Measurements from ENCODE around the gene ACTR1B.
A peak's percentile ranks its signal among the peaks of the same experiment; 100 is the strongest.
"Not testable (repeated sequence)": the region's sequence is repeated elsewhere in the genome, so short reads cannot be mapped to it uniquely, and the experiment has no call there.

Gene ACTR1B

DNA sequence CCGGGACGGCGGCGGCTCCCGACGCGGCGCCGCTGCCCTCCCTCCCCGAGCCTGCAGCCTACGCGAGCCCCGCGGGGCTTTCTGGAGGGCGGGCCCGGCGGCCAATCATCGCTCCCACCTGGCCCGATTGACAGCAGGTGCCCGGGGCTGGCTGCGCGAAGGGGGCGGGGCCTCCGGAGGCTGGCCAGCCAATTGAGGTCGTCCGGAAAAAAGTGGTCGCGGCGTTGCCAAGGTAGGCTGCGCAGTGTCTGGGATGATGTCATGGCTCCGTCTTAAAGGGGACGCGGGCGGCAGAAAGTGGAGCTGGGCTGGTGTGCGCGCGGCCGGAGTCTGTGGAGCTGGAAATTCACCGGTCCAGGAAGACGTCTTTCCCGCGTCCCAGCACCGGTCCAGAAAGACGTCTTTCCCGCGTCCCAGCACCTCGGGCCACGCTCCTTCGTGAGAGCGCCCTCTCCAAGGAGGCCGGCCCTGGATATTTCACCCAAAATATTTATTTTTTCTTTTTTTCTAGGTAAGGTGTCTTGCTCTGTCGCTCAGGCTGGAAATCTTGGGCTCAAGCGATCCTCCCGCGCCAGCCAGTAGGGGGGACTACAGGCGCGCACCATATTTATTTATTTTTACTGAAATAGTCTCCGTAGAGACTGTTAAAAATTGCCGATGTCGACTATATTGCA is at the start of gene ACTR1B:
TSS of gene ACTR1B (minus strand) at position 83 of the 674 bp plus-strand sequence. CDS start 154 bp downstream, outside the sequence.
- Mint-ChIP-seq H3K4me3 (peak within 1 kb of the TSS; percentile 97), H3K27ac (peak within 1 kb of the TSS; percentile 99), H3K9me3 (no peaks in the 10 kb centered on the region), H3K4me1 (peaks cover 25% of the 10 kb centered on the region), H3K36me3 (peaks cover 3% of the 10 kb centered on the region), H3K27me3 (no peaks in the 10 kb centered on the region)

DNA sequence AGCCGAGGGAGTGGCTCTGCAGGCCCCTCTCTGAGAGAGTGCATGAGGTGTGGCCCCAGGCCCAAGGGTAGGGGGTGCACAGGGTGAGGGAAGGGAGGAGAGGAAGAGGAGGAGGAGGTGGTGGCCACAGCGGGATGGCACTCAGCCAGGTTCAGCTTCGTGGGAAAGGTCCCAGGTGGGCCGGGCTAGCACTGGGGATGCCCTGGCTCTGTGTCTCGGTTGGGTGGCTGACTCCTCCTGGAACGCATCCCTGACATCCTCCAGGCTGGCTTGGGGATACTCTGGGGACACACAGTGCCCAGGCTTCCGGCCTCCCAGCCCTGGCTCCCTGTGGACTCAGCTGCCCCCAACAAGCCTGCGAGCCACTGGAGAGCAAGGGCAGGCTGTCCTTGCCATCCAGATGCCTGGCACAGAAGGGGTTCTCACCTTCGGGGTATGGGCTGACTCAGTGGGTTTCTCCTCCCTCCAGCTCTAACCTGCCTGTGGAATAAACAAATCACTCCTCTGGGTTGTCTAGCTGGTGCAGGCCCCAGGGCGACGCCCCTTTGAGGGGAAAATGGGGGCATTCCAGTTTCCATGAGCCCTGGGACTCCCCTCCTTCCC is 49.0 kb upstream of the ACTR1B start:
- H3K27me3 Mint-ChIP-seq: no peaks in the 10 kb centered on the region
- peaks cover 6% of the 10 kb centered on the region for H3K36me3 Mint-ChIP-seq
- no peaks in the 10 kb centered on the region for H3K9me3 Mint-ChIP-seq
- H3K27ac Mint-ChIP-seq: peak overlapping the region; percentile 100
- peak overlapping the region; percentile 89 for H3K4me3 Mint-ChIP-seq
- H3K4me1 Mint-ChIP-seq: peaks cover 68% of the 10 kb centered on the region

DNA sequence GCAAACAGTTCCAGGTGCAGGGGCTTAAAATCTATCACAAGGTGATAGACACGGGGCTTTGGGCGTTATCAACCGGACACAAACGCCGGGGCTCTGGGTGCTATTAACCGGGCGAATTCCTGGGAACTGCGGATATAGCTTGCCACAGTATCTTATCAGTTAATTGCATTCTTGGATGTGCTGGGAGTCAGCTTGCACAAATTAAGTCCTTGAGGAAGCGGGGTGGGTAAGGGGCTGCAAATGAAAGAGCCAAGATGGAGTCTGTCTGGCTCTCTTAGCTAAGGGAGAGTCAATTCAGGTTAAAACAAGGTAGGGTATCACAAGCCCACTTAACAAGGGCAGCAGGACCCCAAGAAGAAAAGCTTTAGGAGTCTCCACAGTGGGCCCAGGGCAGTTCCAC is 48.3 kb upstream of the ACTR1B start:
- Mint-ChIP-seq H3K4me1 (peaks cover 62% of the 10 kb centered on the region), H3K4me3 (peak overlapping the region; percentile 73), H3K27ac (peak overlapping the region; percentile 91)
- not testable (repeated sequence) for H3K9me3 Mint-ChIP-seq, H3K36me3 Mint-ChIP-seq, H3K27me3 Mint-ChIP-seq

DNA sequence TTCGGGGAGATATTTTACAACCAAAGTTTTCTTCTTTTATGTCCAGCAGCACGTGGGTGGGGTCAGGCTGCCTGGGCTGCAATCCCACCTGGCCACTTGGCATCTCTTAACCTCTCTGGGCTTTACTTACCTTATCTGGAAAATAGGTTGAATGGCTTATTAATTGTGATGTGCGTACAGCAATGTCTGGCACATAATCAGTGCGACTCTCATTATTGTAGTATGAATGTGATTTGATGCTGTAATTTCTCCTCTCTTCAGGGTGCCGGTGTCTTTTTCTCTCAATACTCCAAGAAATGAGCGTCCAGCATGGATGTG is 47.5 kb upstream of the ACTR1B start:
- peaks cover 2% of the 10 kb centered on the region for H3K36me3 Mint-ChIP-seq
- H3K27ac Mint-ChIP-seq: peak overlapping the region; percentile 90
- peaks cover 54% of the 10 kb centered on the region for H3K4me1 Mint-ChIP-seq
- H3K27me3 Mint-ChIP-seq: no peaks in the 10 kb centered on the region
- H3K4me3 Mint-ChIP-seq: peak overlapping the region; percentile 73
- H3K9me3 Mint-ChIP-seq: no peaks in the 10 kb centered on the region

DNA sequence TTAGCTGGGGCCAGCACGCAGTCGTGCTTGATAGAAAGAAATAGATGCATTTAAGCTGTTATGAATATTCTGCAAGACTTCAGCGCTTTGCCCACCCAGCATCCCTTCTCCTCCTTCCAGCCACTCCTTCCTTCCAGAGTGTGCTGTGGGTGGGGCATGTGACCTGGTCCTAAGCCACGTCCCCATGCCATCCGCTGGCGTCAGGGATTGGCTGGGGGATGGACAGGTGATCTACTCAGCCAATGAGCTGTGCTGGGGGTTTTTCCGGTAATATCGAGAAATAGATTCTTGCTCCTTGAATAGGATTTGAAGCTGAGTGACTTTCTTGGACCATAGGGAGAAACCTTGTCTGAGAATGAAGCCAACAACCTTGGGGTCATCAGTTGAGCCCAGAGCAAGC is 44.8 kb upstream of the ACTR1B start:
- Mint-ChIP-seq H3K9me3 (no peaks in the 10 kb centered on the region), H3K27ac (no peak overlapping the region), H3K4me1 (peaks cover 38% of the 10 kb centered on the region), H3K27me3 (no peaks in the 10 kb centered on the region), H3K36me3 (no peaks in the 10 kb centered on the region), H3K4me3 (no peak overlapping the region)

DNA sequence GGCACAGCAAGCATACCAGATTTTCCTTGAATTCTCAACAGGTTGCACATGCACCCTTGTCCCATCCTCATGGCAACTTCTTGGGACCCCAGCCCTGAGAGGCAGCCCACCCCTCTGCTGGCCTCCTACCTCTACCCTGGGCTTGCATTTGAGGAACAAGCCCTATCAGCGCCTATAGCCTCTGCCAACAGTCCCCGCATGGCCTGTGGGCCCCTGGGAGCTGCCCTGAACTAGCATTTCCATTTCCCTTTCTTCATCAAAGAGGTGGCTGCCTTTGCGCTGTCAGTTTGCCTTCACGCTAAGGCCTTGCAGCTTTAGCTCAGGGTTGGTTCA is 44.2 kb upstream of the ACTR1B start:
- no peak overlapping the region for H3K4me3 Mint-ChIP-seq
- H3K27ac Mint-ChIP-seq: no peak overlapping the region
- no peaks in the 10 kb centered on the region for H3K36me3 Mint-ChIP-seq
- peaks cover 32% of the 10 kb centered on the region for H3K4me1 Mint-ChIP-seq
- H3K27me3 Mint-ChIP-seq: no peaks in the 10 kb centered on the region
- H3K9me3 Mint-ChIP-seq: no peaks in the 10 kb centered on the region

DNA sequence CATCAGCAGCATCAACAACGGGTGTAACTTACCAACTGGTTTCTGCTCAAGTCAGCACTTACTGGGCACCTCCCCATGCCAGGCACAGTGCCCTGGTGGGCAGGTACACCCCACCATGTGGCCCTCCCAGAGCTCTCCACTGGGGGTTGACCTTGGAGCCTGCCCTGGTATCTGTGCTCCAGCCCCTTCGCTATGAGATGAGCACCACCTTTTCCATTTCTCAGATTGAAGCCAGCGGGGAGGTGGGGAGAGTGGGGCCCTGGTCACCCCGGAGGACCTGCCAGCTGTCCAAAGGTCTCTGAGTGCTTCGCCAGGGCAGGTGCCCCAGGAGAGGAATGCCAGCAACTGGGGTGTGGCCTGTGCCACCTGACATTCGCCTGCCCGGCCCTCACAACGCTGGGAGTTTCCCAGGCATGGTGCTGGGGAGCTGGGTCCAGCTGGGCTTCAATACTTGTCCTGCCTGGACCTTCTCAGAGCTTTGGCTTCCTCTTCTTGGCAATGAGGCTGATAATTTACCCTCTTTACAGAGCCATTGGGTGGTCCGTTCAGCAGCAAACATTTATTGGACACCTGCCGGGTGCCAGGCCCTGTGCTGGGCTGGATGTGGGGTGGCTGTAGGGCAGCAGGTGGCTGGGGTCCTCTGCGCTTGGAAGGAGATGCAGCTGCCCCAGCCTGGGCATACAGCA is 43.7 kb upstream of the ACTR1B start:
- Mint-ChIP-seq H3K9me3 (no peaks in the 10 kb centered on the region), H3K27ac (no peak overlapping the region), H3K27me3 (no peaks in the 10 kb centered on the region), H3K4me3 (no peak overlapping the region), H3K36me3 (no peaks in the 10 kb centered on the region), H3K4me1 (peaks cover 27% of the 10 kb centered on the region)

DNA sequence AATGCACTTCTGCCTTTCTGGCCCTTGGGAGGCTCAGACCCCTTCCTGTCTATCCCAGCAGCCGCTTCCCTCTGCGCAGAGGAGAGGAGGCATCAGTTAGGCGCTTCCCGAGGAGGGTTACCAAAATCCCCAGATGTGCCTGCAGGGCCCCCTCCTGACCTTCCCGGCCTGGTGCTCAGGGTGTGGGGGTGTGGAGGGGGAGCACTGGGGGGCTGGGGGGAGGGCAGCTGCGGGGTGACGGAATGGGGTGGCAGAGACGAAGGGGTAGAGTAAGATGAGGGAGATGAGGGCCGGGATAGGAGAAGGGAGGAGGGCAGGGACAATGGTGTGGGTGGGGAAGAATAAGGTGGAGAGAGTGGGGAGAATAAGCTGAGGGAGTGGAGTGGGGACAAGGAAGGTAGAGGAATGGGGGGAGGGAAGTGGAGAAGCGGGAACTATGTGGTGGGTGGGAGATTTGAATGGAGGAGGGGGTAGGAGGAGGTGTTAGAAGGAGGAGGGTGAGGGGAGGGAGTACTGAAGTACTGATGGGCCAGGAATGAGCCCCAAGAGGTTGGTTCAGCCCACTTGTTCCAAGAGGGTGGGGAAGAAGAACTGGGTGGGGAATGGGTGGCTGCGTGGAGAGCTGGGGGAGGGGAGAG is 43.0 kb upstream of the ACTR1B start:
- Mint-ChIP-seq H3K4me3 (no peak overlapping the region), H3K9me3 (no peaks in the 10 kb centered on the region), H3K27me3 (no peaks in the 10 kb centered on the region)

DNA sequence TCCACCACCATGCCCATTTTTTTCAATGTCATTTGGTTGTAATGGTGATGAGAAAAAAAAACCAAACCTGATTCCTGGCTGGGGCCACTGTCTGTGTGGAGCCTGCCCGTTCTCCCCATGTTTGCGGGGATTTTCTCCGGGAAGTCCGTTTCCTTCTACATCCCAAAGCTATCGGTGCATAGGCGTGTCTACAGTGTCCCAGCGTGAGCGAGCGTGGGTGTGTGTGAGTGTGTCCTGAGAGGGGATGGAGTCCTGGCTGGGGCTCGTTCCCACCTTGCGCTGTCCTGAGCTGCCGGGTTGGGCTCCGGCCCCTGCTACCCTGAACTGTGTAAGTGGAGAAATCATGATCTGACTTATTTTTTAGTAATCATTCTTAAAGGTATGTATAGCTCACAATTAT is 42.3 kb upstream of the ACTR1B start:
- no peak overlapping the region for H3K4me3 Mint-ChIP-seq

More for the DNA sequence above, 43.0 kb upstream of the ACTR1B start:
- Mint-ChIP-seq H3K36me3 (no peaks in the 10 kb centered on the region), H3K27ac (no peak overlapping the region), H3K4me1 (peaks cover 20% of the 10 kb centered on the region)

DNA sequence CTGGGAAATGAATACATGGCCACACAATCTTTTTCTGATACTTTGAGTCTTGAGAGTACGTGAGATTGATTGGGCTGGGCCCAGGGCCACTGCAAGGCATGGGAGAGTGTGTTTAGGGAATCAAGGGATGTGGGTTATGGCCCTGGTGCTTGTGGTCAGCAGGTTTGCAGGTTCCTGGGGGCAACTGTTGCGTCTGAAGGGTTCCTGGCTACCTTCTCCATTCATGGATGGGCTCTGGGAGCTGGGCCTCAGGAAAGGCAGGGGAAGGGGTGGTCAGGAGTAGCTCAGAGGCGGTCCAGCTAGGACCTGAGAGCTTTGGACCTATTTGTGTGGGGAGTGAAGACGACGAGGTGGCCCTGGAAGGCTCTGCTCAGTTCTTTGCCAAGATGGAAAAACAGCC is 41.1 kb upstream of the ACTR1B start:
- Mint-ChIP-seq H3K9me3 (no peaks in the 10 kb centered on the region), H3K36me3 (no peaks in the 10 kb centered on the region), H3K27ac (no peak overlapping the region), H3K27me3 (no peaks in the 10 kb centered on the region), H3K4me1 (peaks cover 4% of the 10 kb centered on the region), H3K4me3 (no peak overlapping the region)

More for the DNA sequence above, 42.3 kb upstream of the ACTR1B start:
- no peak overlapping the region for H3K27ac Mint-ChIP-seq
- peaks cover 13% of the 10 kb centered on the region for H3K4me1 Mint-ChIP-seq
- H3K36me3 Mint-ChIP-seq: no peaks in the 10 kb centered on the region
- H3K27me3 Mint-ChIP-seq: no peaks in the 10 kb centered on the region
- H3K9me3 Mint-ChIP-seq: no peaks in the 10 kb centered on the region

DNA sequence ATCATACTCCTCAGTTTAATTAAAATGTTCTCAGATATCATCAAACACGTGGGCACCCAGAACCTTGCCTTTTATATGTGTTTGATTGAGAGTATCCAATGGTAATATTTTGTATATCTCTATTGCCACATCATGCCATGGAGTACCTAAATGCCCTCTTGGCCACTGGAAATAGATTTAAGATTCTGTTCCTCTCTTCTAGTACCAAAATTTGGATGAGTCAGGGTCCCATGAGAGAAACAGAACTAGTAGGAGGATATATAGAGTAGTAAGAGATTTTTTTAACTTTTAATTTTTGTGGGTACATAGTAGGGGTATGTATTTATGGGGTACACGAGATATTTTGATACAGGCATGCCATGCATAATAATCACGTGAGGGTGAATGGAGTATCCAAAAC is 39.9 kb upstream of the ACTR1B start:
- H3K9me3 Mint-ChIP-seq: no peaks in the 10 kb centered on the region
- no peak overlapping the region for H3K4me3 Mint-ChIP-seq
- H3K27me3 Mint-ChIP-seq: no peaks in the 10 kb centered on the region
- no peaks in the 10 kb centered on the region for H3K36me3 Mint-ChIP-seq
- H3K4me1 Mint-ChIP-seq: no peaks in the 10 kb centered on the region
- no peak overlapping the region for H3K27ac Mint-ChIP-seq

DNA sequence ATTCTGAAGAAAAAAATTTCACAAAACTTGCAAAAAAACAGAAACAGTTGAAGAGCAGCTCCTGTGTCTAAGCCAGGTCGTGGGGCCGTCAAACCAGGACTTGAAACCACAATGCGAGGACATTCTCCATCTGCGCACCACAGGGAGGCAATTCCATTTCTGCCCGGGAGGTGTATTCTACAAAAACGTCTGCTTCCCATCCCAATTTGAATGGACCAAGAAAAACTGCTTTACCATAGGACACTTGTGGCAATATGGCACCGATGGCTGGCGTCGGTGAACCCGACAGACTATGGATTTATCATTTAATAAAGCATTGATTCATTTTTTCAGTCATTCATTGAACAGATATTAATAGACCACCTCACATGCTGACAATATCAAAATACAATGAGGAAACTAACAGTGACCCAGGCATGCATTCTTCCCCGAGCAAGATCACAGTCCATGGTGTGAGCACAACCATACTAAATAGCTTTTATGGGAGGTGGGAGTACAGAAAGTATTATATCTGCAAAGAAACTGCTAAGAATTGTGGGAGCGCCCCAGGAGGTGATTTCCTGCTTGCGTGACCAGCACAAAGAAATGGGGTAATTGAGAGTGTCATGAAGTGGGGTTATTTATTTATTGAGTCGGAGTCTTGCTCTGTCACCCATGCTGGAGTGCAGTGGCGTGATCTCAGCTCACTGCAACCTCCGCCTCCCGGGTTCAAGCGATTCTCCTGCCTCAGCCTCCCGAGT is 39.1 kb upstream of the ACTR1B start:
- no peaks in the 10 kb centered on the region for H3K36me3 Mint-ChIP-seq
- no peaks in the 10 kb centered on the region for H3K9me3 Mint-ChIP-seq
- no peak overlapping the region for H3K27ac Mint-ChIP-seq
- H3K27me3 Mint-ChIP-seq: no peaks in the 10 kb centered on the region
- H3K4me3 Mint-ChIP-seq: no peak overlapping the region
- no peaks in the 10 kb centered on the region for H3K4me1 Mint-ChIP-seq

DNA sequence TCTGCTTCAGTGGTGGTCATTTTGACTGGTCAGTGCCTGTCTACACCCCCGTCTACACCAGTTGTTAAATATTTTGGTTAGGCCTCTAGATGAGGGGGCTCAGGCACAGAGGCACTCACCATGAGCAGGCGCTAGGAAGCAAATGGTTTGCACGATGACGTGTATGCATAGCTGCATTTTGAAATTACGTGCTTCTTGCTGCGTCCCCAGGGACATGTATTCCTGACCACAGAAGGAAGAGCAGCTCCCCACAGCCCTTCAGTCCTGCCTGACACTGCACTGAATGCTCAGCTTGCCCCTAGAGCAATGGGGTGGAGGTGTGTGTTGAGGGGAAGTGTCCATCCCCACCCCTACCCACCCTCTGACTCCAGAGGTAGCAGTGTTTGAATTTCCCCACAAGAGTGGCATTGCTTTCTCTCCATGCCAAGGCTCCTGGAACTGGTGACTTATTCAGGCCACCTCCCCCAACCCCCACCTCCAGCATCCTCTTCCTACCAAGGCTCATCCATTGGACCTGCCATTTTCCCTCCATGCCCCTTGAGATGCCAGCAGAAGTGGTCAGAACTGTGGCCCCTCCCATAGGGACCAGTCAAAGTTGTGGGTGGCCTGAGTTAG is 38.1 kb upstream of the ACTR1B start:
- peaks cover 5% of the 10 kb centered on the region for H3K4me1 Mint-ChIP-seq
- no peaks in the 10 kb centered on the region for H3K27me3 Mint-ChIP-seq
- no peaks in the 10 kb centered on the region for H3K9me3 Mint-ChIP-seq
- no peaks in the 10 kb centered on the region for H3K36me3 Mint-ChIP-seq
- H3K27ac Mint-ChIP-seq: no peak overlapping the region
- H3K4me3 Mint-ChIP-seq: no peak overlapping the region

DNA sequence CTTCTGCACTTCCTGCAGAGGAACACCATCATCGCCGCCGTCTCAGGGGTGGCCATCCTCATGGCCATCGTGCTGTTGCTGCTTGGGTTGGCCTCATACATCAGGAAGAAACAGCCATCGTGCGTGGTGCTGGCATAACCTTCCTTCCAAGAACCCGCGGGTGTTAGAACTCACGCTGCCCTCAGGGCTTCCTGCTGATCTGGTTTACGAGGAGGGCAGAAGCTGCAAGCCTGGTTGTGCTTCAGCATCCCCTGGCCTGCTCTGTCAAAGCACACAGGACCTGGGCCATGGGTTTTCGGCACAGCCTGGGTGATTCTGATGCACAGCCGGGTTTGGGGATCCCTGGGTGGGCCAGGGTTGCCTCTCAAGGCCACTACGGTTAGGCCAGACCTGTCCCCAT is 37.3 kb upstream of the ACTR1B start:
- no peak overlapping the region for H3K27ac Mint-ChIP-seq
- H3K36me3 Mint-ChIP-seq: no peaks in the 10 kb centered on the region
- no peaks in the 10 kb centered on the region for H3K27me3 Mint-ChIP-seq
- peaks cover 10% of the 10 kb centered on the region for H3K4me1 Mint-ChIP-seq
- H3K4me3 Mint-ChIP-seq: no peak overlapping the region
- H3K9me3 Mint-ChIP-seq: no peaks in the 10 kb centered on the region

DNA sequence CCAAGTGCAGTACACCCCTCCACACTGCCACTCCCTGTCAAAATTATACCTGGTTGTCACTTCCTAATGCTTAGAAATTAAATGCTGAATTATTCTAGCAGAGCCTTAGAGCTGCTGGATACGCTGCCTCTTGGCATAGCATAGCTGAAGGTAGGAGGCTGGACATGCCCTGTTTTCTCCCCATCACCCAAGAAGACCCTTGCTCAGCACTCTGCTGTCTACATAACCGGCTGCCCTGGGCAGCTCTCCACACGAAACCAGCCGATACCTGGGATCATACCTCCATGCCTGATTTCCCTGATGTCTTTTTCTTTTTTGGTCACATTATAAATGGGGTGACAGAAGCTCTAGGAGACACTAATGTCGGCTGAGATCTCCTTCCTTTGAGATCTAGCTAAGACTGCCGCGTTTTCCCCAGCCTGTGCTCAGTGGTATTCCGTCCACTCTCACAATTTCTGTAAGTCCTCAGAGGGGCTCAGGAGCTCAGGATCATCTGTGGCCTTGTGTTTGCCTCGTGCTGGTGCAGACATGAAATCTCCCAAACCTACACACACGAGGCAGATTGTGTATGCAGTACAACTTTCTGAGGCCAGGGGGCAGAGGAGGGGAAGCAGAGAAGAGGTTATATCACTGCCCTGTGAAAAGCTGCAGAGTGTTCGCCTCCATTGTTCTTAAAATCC is 36.1 kb upstream of the ACTR1B start:
- Mint-ChIP-seq H3K4me1 (peaks cover 10% of the 10 kb centered on the region), H3K27me3 (no peaks in the 10 kb centered on the region), H3K27ac (peak overlapping the region; percentile 64), H3K9me3 (no peaks in the 10 kb centered on the region), H3K4me3 (no peak overlapping the region), H3K36me3 (no peaks in the 10 kb centered on the region)
